Stimulated activated CD4-positive, alpha-beta T cell treated with anti-CD3 and anti-CD28 coated beads, Interleukin-15, amount 100 ng/mL, for 1 hour (primary cell): ENCODE measurements around the gene CES2.
"Not testable (repeated sequence)": the region's sequence is repeated elsewhere in the genome, so short reads cannot be mapped to it uniquely, and the experiment has no call there.

Experiments
- DNase-seq, 2 donors: peaks; one replicate each; pipeline ENCODE4 v3.0.0-alpha.2; 2020; ENCODE audit warnings: low read depth in 1 of 2, low spot score in 1 of 2

Gene CES2

GRCh38 chr16:66952430-66953110 is 17.3 kb downstream of the CES2 start:
- DNase-seq: no peak

GRCh38 chr16:66953462-66954096 is 18.3 kb downstream of the CES2 start:
- DNase-seq: no peak

DNA sequence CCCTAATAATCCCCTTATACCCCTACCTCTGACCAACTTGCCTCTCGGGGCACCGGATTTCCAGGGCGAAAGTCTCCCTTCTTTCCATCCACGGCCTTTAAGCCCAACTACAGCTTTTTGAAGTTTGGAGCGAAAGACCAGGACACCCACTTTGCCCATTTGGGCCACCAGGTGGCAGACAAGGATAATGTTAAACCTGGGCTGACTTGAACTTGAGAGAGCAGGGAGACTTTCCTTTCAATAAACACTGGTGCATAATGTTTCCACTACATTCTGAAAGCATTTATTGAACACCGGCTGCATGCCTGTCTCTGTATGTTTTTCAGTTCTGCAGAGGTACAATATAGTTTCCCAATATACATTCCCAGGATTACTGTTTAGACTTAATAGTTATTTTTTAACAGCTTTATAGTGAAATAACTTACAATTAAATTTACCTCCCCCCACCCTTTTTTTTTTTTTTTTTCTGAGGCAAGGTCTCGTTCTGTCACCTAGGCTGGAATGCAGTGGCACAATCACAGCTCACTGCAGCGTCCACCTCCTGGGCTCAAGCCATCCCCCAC is 18.9 kb downstream of the CES2 start:
- DNase-seq: peak; percentile 48 to 62

DNA sequence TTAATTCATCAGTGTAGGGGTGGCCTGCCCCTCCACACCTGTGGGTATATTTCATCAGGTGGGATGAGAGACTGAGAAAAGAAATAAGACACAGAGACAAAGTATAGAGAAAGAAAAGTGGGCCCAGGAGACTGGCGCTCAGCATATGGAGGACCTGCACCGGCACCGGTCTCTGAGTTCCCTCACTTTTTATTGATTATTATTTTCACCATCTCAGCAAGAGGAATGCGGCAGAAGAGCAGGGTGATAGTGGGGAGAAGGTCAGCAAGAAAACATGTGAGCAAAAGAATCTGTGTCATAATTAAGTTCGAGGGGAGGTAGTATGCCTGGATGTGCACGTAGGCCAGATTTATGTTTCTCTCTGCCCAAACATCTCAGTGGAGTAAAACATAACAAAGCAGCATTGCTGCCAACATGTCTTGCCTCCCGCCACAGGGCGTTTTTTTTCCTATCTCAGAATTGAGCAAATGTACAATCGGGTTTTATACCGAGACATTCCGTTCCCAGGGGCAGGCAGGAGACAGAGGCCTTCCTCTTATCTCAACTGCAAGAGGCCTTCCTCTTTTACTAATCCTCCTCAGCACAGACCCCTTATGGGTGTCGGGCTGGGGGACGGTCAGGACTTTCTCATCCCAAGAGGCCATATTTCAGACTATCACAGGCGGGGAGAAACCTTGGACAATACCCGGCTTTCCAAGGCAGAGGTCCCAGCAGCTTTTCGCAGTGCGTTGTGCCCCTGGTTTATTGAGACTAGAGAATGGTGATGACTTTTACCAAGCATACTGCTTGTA is 20.2 kb downstream of the CES2 start:
- DNase-seq: not testable (repeated sequence)

- not testable (repeated sequence) for DNase-seq
Measured at GRCh38 chr16:66956154-66956457, 20.8 kb downstream of the CES2 start.

DNA sequence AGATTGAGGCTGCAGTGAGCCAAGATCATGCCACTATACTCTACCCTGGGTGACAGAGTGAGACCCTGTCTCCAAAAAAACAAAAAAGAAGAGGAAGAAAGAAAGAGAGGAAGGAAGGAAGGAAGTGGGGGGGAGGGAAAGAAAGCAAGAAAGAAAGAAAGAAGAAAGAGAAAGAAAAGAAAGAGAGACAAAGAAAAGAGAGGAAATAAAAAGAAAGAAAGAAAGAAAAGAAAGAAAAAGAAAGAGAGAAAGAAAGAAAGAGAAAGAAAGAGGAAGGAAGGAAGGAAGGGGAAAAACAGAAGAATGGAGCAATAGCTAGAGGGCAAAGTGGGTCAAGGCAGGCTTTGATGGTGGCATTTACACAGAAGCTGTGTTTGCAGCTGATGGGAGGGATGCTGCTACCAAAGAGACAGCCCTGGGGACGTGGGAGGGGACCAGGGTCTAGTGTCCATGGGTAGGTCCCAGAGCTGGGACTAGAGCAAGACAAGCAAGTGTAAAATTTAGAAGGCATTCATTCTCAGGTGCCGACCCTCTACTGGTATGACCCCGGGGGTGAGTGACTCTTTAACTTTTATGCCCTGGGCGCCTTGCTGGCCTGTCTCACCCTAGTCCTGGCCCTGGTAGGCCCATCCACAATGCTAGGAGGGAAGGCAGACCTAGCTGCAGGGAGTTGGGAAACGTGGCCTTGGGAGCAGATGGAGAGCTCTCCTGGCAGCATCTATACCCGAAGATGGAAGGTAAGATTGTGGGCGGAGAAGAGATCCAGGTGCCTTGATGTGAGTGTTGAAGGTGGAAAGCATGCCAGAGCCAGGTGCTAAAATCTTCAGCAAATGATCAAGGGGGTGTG is 23.8 kb downstream of the CES2 start:
- no peak for DNase-seq

DNA sequence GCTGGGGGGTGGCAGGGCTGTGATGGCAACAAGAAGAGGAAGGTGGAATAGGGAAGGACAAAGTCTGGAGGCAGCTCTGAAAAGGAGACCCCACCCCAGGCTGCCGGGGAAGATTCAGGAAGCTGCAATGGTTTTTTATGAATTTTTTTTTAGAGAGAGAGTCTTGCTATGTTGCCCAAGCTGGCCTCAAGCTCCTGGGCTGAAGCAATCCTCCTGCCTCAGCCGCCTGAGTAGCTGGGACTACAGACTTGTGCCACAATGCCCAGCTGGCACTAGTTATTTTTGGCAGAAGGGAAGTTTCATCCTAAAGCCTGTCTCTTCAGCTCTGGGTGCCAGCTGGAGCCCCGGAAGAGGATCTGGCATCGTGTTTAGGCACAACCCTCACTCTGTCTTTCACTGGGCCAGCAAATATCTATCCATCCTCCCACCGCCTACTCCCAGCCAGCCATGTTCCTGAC is 24.4 kb downstream of the CES2 start:
- no peak for DNase-seq

- no peak for DNase-seq
Measured at GRCh38 chr16:66960270-66960669, 25.0 kb downstream of the CES2 start.

DNA sequence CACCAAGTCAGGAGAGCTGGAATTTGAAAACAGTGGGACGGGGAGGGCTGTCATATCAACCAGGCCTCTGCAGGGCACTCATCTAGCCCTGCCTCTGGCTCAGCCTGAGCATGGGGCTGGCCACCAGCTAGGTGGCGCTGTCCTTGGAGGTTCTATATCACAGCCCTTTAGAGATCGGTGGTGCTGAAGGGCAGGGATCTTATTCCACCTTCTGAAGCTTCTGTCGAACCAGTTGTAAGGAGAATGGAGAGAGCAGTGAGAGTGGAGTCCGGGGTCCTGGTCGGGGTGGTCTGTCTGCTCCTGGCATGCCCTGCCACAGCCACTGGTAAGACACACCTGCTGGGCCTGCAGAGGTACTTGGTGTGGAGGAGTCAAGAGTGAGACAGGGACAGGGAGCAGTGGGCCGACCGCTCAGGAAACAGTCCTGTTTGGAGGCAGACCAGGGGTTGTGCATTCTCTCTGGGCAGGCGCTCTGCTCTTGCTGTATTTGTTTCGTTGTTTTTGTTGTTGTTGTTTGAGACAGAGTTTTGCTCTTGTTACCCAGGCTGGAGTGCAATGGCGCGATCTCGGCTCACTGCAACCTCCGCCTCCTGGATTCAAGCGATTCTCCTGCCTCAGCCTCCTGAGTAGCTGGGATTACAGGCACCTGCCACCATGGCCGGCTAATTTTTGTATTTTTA is 25.9 kb downstream of the CES2 start, which contains the start of gene CES3:
CES3 (plus strand) TSS at position 202 of the 680 bp plus-strand sequence; CDS start at position 244, 42 bp downstream.
- DNase-seq: peak; percentile 24 to 46

GRCh38 chr16:66961914-66962313 is 26.6 kb downstream of the CES2 start:
- no peak for DNase-seq

- DNase-seq: no peak
Measured at GRCh38 chr16:66964049-66964448, 28.7 kb downstream of the CES2 start.

DNA sequence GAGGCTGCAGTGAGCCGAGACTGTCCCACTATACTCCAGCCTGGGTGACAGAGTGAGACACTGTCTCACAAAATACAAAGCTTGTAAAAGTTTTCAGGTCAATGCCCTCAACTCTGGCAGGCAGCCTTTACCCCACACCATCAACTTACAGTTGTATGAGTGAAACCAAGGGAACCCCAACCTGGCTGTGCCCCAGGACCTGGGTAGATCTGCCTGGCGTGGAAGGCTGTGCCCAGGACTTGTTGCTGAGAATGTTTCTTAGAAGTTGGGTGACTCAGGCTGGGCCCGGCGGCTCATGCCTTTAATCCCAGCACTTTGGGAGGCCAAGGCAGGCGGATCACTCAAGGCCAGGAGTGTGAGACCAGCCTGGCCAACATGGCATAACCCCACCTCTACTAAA is 33.5 kb downstream of the CES2 start:
- no peak for DNase-seq

DNA sequence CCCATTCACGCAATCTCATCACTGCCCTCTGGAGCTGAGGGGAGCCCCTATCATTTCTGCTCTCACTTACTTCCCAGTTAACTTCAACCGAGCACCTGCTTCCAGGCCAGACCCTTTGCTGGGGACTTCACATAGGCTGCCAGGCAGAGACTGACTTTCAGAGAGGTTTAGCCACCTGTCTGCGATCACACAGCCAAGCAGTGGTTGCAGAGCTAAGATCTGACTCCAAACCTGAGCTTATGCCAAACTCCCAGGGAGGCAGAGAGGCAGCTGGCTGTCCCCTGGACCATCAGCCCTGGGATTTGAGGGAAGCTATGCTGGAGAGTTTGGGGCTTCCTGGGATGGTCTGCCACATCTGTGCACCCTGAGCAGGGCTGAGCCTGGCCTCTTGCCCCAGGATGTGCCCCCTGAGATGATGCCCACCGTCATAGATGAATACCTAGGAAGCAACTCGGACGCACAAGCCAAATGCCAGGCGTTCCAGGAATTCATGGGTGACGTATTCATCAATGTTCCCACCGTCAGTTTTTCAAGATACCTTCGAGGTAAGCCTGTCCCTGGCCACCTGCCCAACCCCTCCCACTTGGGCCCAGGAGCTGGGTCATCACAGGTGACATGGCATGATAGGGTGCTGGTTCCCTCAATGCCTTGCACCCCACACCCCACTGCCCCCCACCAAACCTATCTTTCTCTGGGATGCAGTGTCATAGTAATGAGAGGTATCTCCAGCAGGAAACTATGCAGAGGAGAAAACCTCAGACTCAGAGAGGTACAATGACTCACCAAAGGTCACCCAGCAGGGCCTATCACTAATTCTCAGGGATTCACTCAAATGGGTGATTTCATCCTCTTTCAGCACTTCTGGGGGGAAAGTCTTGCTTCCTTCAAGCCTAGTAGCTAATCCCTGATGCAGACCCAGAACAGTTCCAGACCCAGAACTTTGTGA is 35.7 kb downstream of the CES2 start:
- DNase-seq: no peak

- DNase-seq: no peak
Measured at GRCh38 chr16:66972983-66973382, 37.7 kb downstream of the CES2 start.

GRCh38 chr16:66973716-66974115 is 38.4 kb downstream of the CES2 start:
- no peak for DNase-seq

- DNase-seq: not testable (repeated sequence)
Measured at GRCh38 chr16:66974156-66974931, 39.0 kb downstream of the CES2 start.

DNA sequence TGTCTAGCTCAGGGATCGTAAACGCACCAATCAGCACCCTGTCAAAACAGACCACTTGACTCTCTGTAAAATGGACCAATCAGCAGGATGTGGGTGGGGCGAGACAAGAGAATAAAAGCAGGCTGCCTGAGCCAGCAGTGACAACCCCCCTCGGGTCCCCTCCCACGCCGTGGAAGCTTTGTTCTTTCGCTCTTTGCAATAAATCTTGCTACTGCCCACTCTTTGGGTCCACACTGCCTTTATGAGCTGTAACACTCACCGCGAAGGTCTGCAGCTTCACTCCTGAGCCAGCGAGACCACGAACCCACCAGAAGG is 39.6 kb downstream of the CES2 start:
- peak in 1 of 2 donors; percentile 12 for DNase-seq

GRCh38 chr16:66975302-66975893 is 40.1 kb downstream of the CES2 start:
- no peak for DNase-seq
